Activated T-cell treated with anti-CD3 and anti-CD28 coated beads, Interleukin-2, amount 50 U/mL, for 4 hours (primary cell): ENCODE results near the gene SORCS2. TPM values are rescaled to one million over a fixed set of nuclear protein-coding genes. Genes with fewer than 3 reads are reported as not detected.

Source experiments
- total RNA-seq, 3 donors: library from RNA; stranded (reverse); gene quantifications; one replicate each; pipeline ENCODE4 v1.2.1, GENCODE V29; 2021

SORCS2 gene
- total RNA-seq, 3 donors from 2014 or later, result 0.18 to 0.43 TPM; not detected in 1

Other genes starting within 250 kb of the SORCS2 start
- gene TADA2B, start 149.2 kb upstream of the SORCS2 start, total RNA-seq, result 10 to 100 TPM; 16.9 to 21.3 (median 17.0) TPM
- 100 to 1,000 TPM; 129 to 146 (median 136) TPM for gene GRPEL1, start 124.5 kb upstream of the SORCS2 start, total RNA-seq
- not detected for gene PSAPL1, start 242.4 kb downstream of the SORCS2 start, total RNA-seq